ENCODE results near the gene TIPIN. TPM values are rescaled to one million over a fixed set of nuclear protein-coding genes. Genes with fewer than 3 reads are reported as not detected.

Gene TIPIN
- total and polyA plus RNA-seq, 2 of the 8 experiments (the other 6 are each of a cell fraction or from before 2014, with no cell fraction given), result 8.5 to 24.7 TPM

GRCh38 chr15:66293419-66294156 lies 62.9 kb downstream of the TIPIN start, which contains the start of gene DIS3L (continued):
- TF ChIP-seq POLR2A (IDR thresholded peaks at IDR 0.05; ENCODE audit: control extremely low read depth in 1 of 2, low read depth in 2 of 2, low read length in 2 of 2) (peak in 1 of 2 experiments; percentile 69), YY1 (IDR thresholded peaks at IDR 0.05; ENCODE audit: low read depth, low read length) (peak; percentile 55; the same call in 1 of the 2 replicates), TBP (IDR thresholded peaks at IDR 0.05; ENCODE audit: low read depth, low read length) (0 out of 2 replicates have a peak, but pooled peaks have one; percentile 39)
